GM06990 (cell line): ENCODE results near the gene CDH16.

Experiments
- DNase-seq: peaks from one replicate; pipeline ENCODE4 v3.0.0-alpha.2; 2011; ENCODE audit not compliant: insufficient read length; ENCODE audit errors: extremely low read depth
- H3K27me3 ChIP-seq: replicated peaks from 2 replicates; pipeline ENCODE4 v1.6.0; 2011; ENCODE audit warnings: low read length; ENCODE audit not compliant: control insufficient read depth, insufficient read depth
- H3K36me3 ChIP-seq: 2 replicates; pipeline ENCODE4 v1.5.1; 2011; ENCODE audit warnings: low read length; ENCODE audit not compliant: control insufficient read depth, insufficient read depth
- H3K4me3 ChIP-seq: replicated peaks from 2 replicates; pipeline ENCODE4 v1.5.1; 2011; ENCODE audit warnings: low read depth, mild to moderate bottlenecking, control low read depth, low read length
- TF ChIP-seq, protein P1 (sequence below): IDR thresholded peaks from 2 replicates; pipeline ENCODE4 v1.5.1; 2011; ENCODE audit warnings: low read length, control low read depth, mild to moderate bottlenecking, inconsistent platforms; ENCODE audit not compliant: insufficient read depth, poor library complexity, severe bottlenecking

Gene CDH16

DNA sequence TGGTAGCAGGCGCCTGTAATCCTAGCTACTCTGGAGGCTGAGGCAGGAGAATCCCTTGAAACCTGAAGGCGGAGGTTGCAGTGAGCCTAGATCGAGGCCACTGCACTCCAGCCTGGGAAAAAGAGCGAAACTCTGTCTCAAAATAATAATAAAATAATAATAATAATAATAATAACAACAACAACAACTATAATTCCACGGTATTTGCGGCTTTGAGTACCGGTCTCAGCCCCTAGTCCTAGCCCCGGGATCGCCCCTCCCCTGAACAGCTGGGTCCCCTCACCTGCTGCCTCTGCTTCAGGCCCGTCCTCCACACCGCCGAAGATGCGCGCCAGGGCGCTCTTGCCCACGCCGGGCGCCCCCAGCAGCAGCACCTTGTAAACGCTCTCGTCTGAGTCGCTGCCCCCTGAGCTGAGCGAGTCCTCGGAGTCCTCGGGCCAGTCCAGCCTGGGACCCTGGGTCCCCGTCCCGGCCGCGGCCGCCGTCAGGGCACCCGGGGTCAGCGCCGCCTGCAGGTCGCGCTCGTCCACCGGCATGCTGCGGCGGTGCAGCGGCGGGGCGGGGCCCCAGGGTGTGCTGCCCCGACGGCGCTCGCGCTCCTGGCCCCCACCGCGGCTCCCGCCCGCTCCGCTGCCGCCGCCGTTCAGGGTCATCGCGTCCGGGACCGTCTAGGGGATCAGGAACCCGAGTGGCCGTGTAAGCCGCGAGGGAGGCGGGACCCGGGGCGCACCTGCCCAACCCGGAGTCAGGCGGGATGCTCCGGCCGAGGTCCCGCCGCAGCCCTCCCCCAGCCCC lies 6.0 kb upstream of the CDH16 start:
- peak; percentile 41 for DNase-seq
- TF ChIP-seq, protein P1, sequence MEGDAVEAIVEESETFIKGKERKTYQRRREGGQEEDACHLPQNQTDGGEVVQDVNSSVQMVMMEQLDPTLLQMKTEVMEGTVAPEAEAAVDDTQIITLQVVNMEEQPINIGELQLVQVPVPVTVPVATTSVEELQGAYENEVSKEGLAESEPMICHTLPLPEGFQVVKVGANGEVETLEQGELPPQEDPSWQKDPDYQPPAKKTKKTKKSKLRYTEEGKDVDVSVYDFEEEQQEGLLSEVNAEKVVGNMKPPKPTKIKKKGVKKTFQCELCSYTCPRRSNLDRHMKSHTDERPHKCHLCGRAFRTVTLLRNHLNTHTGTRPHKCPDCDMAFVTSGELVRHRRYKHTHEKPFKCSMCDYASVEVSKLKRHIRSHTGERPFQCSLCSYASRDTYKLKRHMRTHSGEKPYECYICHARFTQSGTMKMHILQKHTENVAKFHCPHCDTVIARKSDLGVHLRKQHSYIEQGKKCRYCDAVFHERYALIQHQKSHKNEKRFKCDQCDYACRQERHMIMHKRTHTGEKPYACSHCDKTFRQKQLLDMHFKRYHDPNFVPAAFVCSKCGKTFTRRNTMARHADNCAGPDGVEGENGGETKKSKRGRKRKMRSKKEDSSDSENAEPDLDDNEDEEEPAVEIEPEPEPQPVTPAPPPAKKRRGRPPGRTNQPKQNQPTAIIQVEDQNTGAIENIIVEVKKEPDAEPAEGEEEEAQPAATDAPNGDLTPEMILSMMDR = peak; percentile 26

DNA sequence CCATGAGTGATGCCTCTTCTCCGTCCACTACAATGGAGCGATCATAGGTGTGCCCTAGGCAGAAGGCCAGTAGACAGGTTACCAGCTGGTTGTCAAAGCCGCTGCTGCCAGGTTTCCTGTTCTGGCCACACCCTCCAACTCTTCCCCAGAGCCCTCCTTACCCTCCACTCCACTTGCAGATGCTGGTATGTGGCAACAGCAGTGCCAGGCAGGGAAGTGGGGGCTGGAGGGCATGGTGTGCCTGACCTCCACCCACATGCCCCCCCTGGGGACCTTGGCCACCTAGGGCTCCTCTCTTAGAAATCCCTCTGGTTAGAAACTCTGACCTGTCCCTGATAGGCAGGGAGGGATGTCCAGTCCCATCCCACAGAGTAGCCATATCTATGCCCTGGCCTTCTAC lies 5.2 kb upstream of the CDH16 start:
- no peak overlapping the region for H3K4me3 ChIP-seq
- TF ChIP-seq, protein P1 = no peak
- H3K36me3 ChIP-seq = no peaks in the 10 kb centered on the region
- no peak for DNase-seq
- H3K27me3 ChIP-seq = peaks cover 2% of the 10 kb centered on the region; the same call in 1 of the 2 replicates

More for the DNA sequence above, 6.0 kb upstream of the CDH16 start:
- Histone ChIP-seq H3K36me3 (no peaks in the 10 kb centered on the region), H3K4me3 (peak overlapping the region; percentile 54), H3K27me3 (peaks cover 2% of the 10 kb centered on the region; the same call in 1 of the 2 replicates)

DNA sequence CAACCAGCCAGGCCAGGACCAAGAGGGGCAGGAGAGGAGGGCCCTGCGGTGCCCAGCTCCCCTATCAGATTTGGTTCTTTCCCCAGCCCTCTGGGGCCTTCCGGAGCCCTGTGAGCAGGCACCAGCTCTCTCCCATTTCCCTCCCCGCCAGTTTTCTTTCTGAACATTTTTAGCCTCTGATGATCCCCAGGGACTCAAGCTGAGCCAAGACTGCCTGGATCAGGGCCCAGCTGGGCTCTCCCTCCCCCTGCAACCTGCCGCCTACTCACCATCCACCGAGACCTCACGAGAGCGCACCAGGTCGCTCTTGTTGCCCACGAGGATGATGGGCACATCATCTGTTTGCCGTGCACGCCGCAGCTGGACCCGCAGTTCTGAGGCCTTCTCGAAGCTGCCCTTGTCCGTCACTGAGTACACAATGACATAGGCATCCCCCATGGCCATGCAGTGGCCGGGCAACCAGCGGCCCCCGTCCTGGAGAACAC lies 4.6 kb upstream of the CDH16 start:
- TF ChIP-seq, protein P1 = no peak
- Histone ChIP-seq H3K36me3 (no peaks in the 10 kb centered on the region), H3K27me3 (peaks cover 2% of the 10 kb centered on the region; the same call in 1 of the 2 replicates), H3K4me3 (no peak overlapping the region)
- no peak for DNase-seq

DNA sequence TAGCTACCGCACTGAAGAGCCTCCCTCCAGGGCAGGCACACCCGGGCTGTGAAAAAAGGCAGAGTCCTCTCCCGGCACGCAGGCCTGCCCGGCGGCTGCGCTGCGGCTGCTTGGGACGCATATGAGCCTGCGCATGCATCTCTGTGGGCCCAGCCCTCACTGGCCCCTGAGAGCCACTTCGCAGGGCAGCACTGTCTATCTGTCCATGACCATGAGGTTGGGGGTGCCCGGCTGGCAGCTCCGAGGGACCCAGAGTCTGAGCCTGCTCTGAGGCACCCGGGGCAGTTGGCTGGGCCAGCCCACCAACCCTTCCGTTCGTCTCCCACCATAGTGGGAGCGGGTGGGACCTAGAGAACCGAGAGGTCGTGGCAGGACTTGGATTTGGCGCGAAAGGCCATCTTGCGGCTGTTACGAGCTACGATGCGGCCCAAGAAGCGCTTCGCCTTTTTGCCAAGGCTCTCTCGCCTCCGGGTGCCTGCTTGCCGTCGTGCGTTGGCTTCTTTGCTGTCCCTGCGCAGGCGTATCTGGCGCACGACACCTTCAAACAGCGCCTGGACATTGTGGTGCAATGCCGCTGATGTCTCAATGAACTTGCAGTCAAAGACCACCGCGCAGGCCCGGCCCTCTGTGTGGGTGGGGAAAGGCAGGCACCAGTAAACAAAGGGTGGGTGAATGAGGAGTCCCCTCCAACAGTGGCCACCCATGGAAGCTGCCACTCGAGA lies 3.2 kb upstream of the CDH16 start:
- Histone ChIP-seq H3K36me3 (no peaks in the 10 kb centered on the region), H3K4me3 (no peak overlapping the region), H3K27me3 (peaks cover 2% of the 10 kb centered on the region; the same call in 1 of the 2 replicates)
- TF ChIP-seq, protein P1 = no peak
- DNase-seq = no peak

GRCh38 chr16:66920924-66921680 lies 2.4 kb upstream of the CDH16 start:
- DNase-seq = no peak
- peaks cover 2% of the 10 kb centered on the region; the same call in 1 of the 2 replicates for H3K27me3 ChIP-seq
- H3K4me3 ChIP-seq = no peak overlapping the region
- TF ChIP-seq, protein P1 = no peak
- H3K36me3 ChIP-seq = no peaks in the 10 kb centered on the region
